ENCODE data around the gene POLR2J. TPM values are rescaled to one million over a fixed set of nuclear protein-coding genes. Genes with fewer than 3 reads are reported as not detected.
"Not testable (repeated sequence)": the region's sequence is repeated elsewhere in the genome, so short reads cannot be mapped to it uniquely, and the experiment has no call there.

The POLR2J gene
- total RNA-seq, 4 donors from 2014 or later = 6.9 to 31.5 (median 20.8) TPM

DNA sequence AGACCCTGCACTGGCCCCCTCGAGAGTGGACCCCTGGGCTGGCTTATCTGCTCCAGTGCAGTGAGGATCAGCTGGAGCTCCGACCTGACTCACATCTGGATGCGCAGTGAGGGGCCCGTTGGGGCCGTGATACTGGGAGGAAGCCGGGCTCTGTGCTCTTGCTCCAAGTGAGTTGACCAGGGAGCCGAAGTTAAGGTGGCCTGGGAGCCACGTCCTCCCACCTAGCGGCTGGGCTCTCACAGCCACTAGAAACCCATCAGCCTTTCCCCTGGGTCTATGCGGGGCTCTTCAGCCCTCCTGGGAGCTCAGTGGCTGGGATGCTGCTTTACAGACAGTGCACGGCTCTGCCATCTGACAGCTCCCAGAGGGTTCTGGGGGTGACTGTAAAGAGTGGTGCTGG is 23.1 kb downstream of the POLR2J start:
- 93 to 100% methylated on average over 5 to 10 of the region's 11 CpGs for WGBS, 2 donors
- TF ChIP-seq, protein P1, sequence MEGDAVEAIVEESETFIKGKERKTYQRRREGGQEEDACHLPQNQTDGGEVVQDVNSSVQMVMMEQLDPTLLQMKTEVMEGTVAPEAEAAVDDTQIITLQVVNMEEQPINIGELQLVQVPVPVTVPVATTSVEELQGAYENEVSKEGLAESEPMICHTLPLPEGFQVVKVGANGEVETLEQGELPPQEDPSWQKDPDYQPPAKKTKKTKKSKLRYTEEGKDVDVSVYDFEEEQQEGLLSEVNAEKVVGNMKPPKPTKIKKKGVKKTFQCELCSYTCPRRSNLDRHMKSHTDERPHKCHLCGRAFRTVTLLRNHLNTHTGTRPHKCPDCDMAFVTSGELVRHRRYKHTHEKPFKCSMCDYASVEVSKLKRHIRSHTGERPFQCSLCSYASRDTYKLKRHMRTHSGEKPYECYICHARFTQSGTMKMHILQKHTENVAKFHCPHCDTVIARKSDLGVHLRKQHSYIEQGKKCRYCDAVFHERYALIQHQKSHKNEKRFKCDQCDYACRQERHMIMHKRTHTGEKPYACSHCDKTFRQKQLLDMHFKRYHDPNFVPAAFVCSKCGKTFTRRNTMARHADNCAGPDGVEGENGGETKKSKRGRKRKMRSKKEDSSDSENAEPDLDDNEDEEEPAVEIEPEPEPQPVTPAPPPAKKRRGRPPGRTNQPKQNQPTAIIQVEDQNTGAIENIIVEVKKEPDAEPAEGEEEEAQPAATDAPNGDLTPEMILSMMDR (IDR thresholded peaks at IDR 0.05) = no peak
- TF ChIP-seq POLR2A (IDR thresholded peaks at IDR 0.05) = no peak
- intact Hi-C loops (cut with DNase I) = no loop called here

DNA sequence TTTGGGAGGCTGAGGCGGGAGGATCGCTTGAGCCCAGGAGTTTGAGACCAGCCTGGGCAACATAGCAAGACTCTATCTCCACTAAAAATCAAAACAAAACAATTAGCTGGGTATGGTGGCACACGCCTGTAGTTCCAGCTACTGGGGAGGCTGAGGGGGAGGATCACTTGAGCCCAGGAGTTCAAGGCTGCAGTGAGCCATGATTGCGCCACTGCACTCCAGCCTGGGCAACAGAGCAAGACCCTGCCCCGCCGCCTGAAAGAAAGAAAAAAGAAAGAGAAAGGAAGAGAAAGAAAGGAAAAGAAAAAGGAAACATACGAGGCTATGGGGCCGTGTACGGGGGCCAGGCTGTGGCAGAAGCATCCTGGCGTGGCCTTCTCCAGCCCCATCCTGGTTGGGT is 23.8 kb downstream of the POLR2J start:
- H3K27ac ChIP-seq; intact Hi-C loops (cut with DNase I); H3K4me3 ChIP-seq (replicated peaks in 1 of 3); H3K27me3 ChIP-seq; H3K4me1 ChIP-seq; DNase-seq; H3K9me3 ChIP-seq: not testable (repeated sequence)
- WGBS, 2 donors = 95 to 96% methylated on average over 10 of the region's 10 CpGs
- H3K36me3 ChIP-seq = peaks cover 16 to 19% of the 10 kb centered on the region in 2 donors

More for the DNA sequence above, 23.1 kb downstream of the POLR2J start:
- H3K9me3 ChIP-seq = no peaks in the 10 kb centered on the region
- no peaks in the 10 kb centered on the region for H3K4me1 ChIP-seq
- peaks cover 16 to 19% of the 10 kb centered on the region in 2 donors for H3K36me3 ChIP-seq
- no peak for DNase-seq
- H3K4me3 ChIP-seq (replicated peaks in 1 of 3) = no peak overlapping the region
- no peak overlapping the region for H3K27ac ChIP-seq
- H3K27me3 ChIP-seq = no peaks in the 10 kb centered on the region

DNA sequence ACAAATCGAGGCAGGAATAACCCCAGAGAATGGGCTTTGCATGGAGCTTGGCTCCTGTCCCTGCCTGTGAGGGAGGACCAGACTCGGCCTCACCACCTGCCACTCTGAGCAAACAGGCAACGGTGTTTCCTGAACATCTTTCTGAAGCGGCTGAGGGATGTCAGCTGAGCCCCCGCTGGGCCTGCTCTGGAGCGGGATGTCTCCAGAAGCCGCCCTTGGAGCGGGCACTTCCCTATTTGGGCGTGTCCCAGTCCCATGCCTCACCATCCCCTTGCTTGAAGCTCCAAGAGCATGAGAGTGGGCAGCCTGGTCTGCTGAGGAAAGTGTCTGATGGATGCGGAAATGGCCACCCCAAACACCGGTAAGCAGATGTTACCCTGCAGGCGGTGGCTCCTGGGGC is 24.3 kb downstream of the POLR2J start:
- H3K27me3 ChIP-seq = no peaks in the 10 kb centered on the region
- no peak for TF ChIP-seq POLR2A (IDR thresholded peaks at IDR 0.05)
- TF ChIP-seq, protein P1 (IDR thresholded peaks at IDR 0.05) = no peak
- no peaks in the 10 kb centered on the region for H3K4me1 ChIP-seq
- DNase-seq = no peak
- intact Hi-C loops (cut with DNase I) = no loop called here
- H3K36me3 ChIP-seq = peaks cover 16 to 19% of the 10 kb centered on the region in 2 donors
- H3K4me3 ChIP-seq (replicated peaks in 1 of 3) = no peak overlapping the region
- WGBS, 2 donors = 79 to 89% methylated on average over 4 to 9 of the region's 12 CpGs
- H3K9me3 ChIP-seq = no peaks in the 10 kb centered on the region
- H3K27ac ChIP-seq = no peak overlapping the region

DNA sequence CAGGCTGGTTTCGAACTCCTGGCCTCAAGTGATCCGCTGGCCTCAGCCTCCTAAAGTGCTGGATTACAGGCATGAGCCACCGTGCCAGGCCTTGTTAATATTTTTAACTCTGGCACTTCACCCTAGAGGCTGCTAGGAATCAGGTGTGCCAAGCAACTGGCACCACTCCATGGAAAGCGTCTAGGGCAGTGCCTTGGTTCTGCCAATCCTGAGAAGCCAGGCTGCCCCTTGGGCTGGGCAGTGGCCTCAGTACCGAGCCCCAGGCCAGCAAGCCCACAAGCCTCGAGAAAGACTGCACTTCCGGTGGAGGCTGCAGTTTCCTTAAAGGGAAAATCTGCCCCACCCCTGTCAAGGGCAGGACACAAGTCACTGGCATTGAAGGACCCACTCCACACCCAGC is 25.4 kb downstream of the POLR2J start:
- no peaks in the 10 kb centered on the region for H3K9me3 ChIP-seq
- no peak overlapping the region for H3K4me3 ChIP-seq (replicated peaks in 1 of 3)
- intact Hi-C loops (cut with DNase I) = no loop called here
- peaks cover 15 to 16% of the 10 kb centered on the region in 2 donors for H3K36me3 ChIP-seq
- DNase-seq = peak; percentile 79 to 88
- no peaks in the 10 kb centered on the region for H3K27me3 ChIP-seq
- TF ChIP-seq, protein P1 (IDR thresholded peaks at IDR 0.05) = no peak
- TF ChIP-seq POLR2A (IDR thresholded peaks at IDR 0.05) = no peak
- 67 to 81% methylated on average over 3 to 4 of the region's 7 CpGs for WGBS, 2 donors
- H3K27ac ChIP-seq = peak overlapping the region in 2 of 3 donors; percentile 44 to 50
- no peaks in the 10 kb centered on the region for H3K4me1 ChIP-seq

DNA sequence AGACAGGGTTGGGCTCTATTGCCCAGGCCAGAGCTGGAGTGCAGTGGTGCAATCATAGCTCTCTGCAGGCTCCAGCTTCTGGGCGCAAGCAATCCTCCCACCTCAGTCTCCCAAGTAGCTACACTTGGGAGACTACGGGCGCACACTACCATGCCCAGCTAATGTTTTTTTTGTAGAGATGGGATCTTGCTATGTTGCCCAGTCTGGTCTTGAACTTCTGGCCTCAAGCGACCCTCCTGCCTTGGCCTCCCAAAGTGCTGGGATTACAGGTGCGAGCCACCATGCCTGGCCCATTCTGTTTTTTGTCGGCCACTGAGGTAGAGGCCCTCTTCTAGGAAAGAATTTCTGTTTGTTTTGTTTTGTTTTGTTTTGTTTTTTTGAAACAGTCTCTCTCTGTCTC is 26.3 kb downstream of the POLR2J start:
- no peaks in the 10 kb centered on the region for H3K27me3 ChIP-seq
- intact Hi-C loops (cut with DNase I) = no loop called here
- TF ChIP-seq POLR2A (IDR thresholded peaks at IDR 0.05) = no peak
- TF ChIP-seq, protein P1 (IDR thresholded peaks at IDR 0.05) = no peak
- peaks cover 10 to 11% of the 10 kb centered on the region in 2 donors for H3K36me3 ChIP-seq
- no peak overlapping the region for H3K27ac ChIP-seq
- H3K9me3 ChIP-seq = no peaks in the 10 kb centered on the region
- WGBS, 2 donors = 94 to 96% methylated on average over 6 of the region's 6 CpGs
- no peak overlapping the region for H3K4me3 ChIP-seq (replicated peaks in 1 of 3)
- no peak for DNase-seq
- no peaks in the 10 kb centered on the region for H3K4me1 ChIP-seq
